ENCODE results near the gene NKX2-1.

The NKX2-1 gene

DNA sequence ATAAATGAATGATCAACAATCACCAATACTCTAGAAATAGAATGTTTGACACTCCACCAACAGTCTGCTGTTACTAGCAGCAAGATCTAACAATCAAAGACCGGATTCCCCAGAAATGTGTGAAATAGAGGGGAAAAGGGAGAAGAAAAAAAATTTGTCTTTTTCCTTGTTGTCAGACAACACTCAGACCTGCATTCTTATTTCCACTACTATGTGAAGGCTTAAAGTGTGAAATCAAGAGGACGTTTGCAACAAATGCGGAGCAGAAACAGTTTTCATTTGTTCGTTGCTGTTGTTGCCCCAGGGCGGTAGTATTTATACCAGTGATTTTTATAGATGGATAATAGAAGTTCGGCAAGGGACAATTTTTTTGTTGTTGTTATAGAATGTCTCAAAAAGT lies 9.2 kb downstream of the NKX2-1 start:
- TF ChIP-seq, protein P1, sequence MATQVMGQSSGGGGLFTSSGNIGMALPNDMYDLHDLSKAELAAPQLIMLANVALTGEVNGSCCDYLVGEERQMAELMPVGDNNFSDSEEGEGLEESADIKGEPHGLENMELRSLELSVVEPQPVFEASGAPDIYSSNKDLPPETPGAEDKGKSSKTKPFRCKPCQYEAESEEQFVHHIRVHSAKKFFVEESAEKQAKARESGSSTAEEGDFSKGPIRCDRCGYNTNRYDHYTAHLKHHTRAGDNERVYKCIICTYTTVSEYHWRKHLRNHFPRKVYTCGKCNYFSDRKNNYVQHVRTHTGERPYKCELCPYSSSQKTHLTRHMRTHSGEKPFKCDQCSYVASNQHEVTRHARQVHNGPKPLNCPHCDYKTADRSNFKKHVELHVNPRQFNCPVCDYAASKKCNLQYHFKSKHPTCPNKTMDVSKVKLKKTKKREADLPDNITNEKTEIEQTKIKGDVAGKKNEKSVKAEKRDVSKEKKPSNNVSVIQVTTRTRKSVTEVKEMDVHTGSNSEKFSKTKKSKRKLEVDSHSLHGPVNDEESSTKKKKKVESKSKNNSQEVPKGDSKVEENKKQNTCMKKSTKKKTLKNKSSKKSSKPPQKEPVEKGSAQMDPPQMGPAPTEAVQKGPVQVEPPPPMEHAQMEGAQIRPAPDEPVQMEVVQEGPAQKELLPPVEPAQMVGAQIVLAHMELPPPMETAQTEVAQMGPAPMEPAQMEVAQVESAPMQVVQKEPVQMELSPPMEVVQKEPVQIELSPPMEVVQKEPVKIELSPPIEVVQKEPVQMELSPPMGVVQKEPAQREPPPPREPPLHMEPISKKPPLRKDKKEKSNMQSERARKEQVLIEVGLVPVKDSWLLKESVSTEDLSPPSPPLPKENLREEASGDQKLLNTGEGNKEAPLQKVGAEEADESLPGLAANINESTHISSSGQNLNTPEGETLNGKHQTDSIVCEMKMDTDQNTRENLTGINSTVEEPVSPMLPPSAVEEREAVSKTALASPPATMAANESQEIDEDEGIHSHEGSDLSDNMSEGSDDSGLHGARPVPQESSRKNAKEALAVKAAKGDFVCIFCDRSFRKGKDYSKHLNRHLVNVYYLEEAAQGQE (IDR thresholded peaks at IDR 0.05; ENCODE audit: insufficient read depth in 1 of 2, low read depth in 2 of 2, low read length in 2 of 2), result no peak
- no peak for TF ChIP-seq SIN3A (IDR thresholded peaks at IDR 0.05; ENCODE audit: borderline replicate concordance, insufficient read depth, low read length)
- TF ChIP-seq POLR2AphosphoS5 (IDR thresholded peaks at IDR 0.05; ENCODE audit: low read depth, low read length), result no peak
- TF ChIP-seq FOXP2 (optimal IDR thresholded peaks at IDR 0.05; ENCODE audit: borderline replicate concordance, extremely low read depth, extremely low read length, insufficient read depth), result no peak
- no peak for TF ChIP-seq TAF1 (IDR thresholded peaks at IDR 0.05; ENCODE audit: borderline replicate concordance, insufficient read depth, low read length)

GRCh38 chr14:36510078-36510799 lies 9.8 kb downstream of the NKX2-1 start:
- TF ChIP-seq SIN3A (IDR thresholded peaks at IDR 0.05; ENCODE audit: borderline replicate concordance, insufficient read depth, low read length) (no peak), TAF1 (IDR thresholded peaks at IDR 0.05; ENCODE audit: borderline replicate concordance, insufficient read depth, low read length) (no peak), POLR2AphosphoS5 (IDR thresholded peaks at IDR 0.05; ENCODE audit: low read depth, low read length) (no peak), FOXP2 (optimal IDR thresholded peaks at IDR 0.05; ENCODE audit: borderline replicate concordance, extremely low read depth, extremely low read length, insufficient read depth) (no peak)
- TF ChIP-seq, protein P1 (IDR thresholded peaks at IDR 0.05; ENCODE audit: insufficient read depth in 1 of 2, low read depth in 2 of 2, low read length in 2 of 2), result no peak

GRCh38 chr14:36509069-36509917 lies 10.7 kb downstream of the NKX2-1 start:
- no peak for TF ChIP-seq TAF1 (IDR thresholded peaks at IDR 0.05; ENCODE audit: borderline replicate concordance, insufficient read depth, low read length)
- no peak for TF ChIP-seq FOXP2 (optimal IDR thresholded peaks at IDR 0.05; ENCODE audit: borderline replicate concordance, extremely low read depth, extremely low read length, insufficient read depth)
- no peak for TF ChIP-seq SIN3A (IDR thresholded peaks at IDR 0.05; ENCODE audit: borderline replicate concordance, insufficient read depth, low read length)
- TF ChIP-seq POLR2AphosphoS5 (IDR thresholded peaks at IDR 0.05; ENCODE audit: low read depth, low read length), result no peak
- TF ChIP-seq, protein P1 (IDR thresholded peaks at IDR 0.05; ENCODE audit: insufficient read depth in 1 of 2, low read depth in 2 of 2, low read length in 2 of 2), result no peak

DNA sequence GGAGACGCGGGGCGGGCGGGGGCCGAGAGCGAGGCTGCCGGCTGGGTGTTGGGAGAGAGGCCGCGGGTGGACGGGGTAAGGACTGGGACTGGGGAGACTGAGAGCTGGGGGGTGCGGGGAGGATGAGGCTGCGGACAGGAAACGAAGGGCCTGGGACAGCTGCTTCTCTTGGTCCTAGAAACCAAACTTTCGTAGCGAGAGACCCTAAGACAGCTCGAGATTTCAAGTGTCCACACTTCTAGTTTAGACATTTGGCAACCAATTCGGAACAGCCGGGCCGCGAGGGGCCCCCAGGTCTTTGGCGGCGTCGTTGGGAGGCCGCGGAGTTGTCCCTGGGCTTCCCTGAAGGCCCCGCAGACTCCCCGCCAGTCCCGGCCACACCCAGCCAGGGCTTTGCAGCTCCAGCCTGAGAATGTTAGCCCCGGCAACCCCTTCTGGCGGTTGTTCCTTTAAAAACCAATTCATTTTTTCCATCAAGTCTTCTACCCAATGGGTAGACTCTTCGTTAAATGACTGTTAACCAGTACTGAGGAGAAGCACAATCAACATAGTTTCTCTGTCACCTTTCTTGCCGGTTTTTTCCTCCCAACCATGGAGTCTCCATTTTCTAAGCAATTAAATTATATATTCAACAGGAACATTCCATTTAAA lies 11.5 kb downstream of the NKX2-1 start:
- no peak for TF ChIP-seq SIN3A (IDR thresholded peaks at IDR 0.05; ENCODE audit: borderline replicate concordance, insufficient read depth, low read length)
- no peak for TF ChIP-seq TAF1 (IDR thresholded peaks at IDR 0.05; ENCODE audit: borderline replicate concordance, insufficient read depth, low read length)
- TF ChIP-seq FOXP2 (optimal IDR thresholded peaks at IDR 0.05; ENCODE audit: borderline replicate concordance, extremely low read depth, extremely low read length, insufficient read depth), result no peak
- TF ChIP-seq POLR2AphosphoS5 (IDR thresholded peaks at IDR 0.05; ENCODE audit: low read depth, low read length), result no peak
- TF ChIP-seq, protein P1 (IDR thresholded peaks at IDR 0.05; ENCODE audit: insufficient read depth in 1 of 2, low read depth in 2 of 2, low read length in 2 of 2), result no peak

Data from PFSK-1 (cell line).